H9 (cell line): Measurements from ENCODE around the gene TENM3. TPM values are rescaled to one million over a fixed set of nuclear protein-coding genes. Genes with fewer than 3 reads are reported as not detected.

ENCODE experiments used
- DNase-seq: peaks from one replicate; pipeline ENCODE4 v3.0.0-alpha.2; 2017
- H2AFZ ChIP-seq: one replicate; pipeline ENCODE4 v1.6.1; 2013; ENCODE audit warnings: mild to moderate bottlenecking, low read length, control low read depth, moderate library complexity
- H2AK5ac ChIP-seq: 2 replicates; pipeline ENCODE4 v1.6.1; 2013; ENCODE audit warnings: low read length, control low read depth, mixed read lengths; ENCODE audit not compliant: insufficient read length
- H2BK120ac ChIP-seq: one replicate; pipeline ENCODE4 v1.6.1; 2013; ENCODE audit warnings: low read depth, mild to moderate bottlenecking, low read length, control low read depth, inconsistent platforms; ENCODE audit not compliant: poor library complexity, severe bottlenecking
- H2BK12ac ChIP-seq: 2 replicates; pipeline ENCODE4 v1.6.1; 2013; ENCODE audit warnings: low read length, control low read depth, mixed read lengths, low read depth; ENCODE audit not compliant: insufficient read length
- H2BK15ac ChIP-seq: 2 replicates; pipeline ENCODE4 v1.6.1; 2013; ENCODE audit warnings: low read depth, low read length, control low read depth
- H2BK20ac ChIP-seq: one replicate; pipeline ENCODE4 v1.6.1; 2013; ENCODE audit warnings: low read depth, mild to moderate bottlenecking, low read length, control low read depth, inconsistent platforms; ENCODE audit not compliant: poor library complexity, severe bottlenecking
- H2BK5ac ChIP-seq: 2 replicates; pipeline ENCODE4 v1.6.1; 2013; ENCODE audit warnings: low read length, control low read depth, mixed read lengths; ENCODE audit not compliant: insufficient read length
- H3K14ac ChIP-seq: 2 replicates; pipeline ENCODE4 v1.6.1; 2013; ENCODE audit warnings: low read length, control low read depth; ENCODE audit not compliant: insufficient read depth
- H3K18ac ChIP-seq: 2 replicates; pipeline ENCODE4 v1.6.1; 2013; ENCODE audit warnings: low read depth, mild to moderate bottlenecking, mixed read lengths, low read length, control low read depth; ENCODE audit not compliant: insufficient read length
- H3K23ac ChIP-seq: 2 replicates; pipeline ENCODE4 v1.6.1; 2013; ENCODE audit warnings: low read length, control low read depth, mixed read lengths, low read depth; ENCODE audit not compliant: insufficient read length
- H3K23me2 ChIP-seq: 2 replicates; pipeline ENCODE4 v1.6.1; 2013; ENCODE audit warnings: low read depth, mild to moderate bottlenecking, mixed read lengths, low read length, control low read depth; ENCODE audit not compliant: insufficient read length, poor library complexity, severe bottlenecking
- H3K27ac ChIP-seq: 2 replicates; pipeline ENCODE4 v1.5.1; 2013; ENCODE audit warnings: low read length, control low read depth, mixed read lengths, low read depth; ENCODE audit not compliant: insufficient read length
- H3K27me3 ChIP-seq: 2 replicates; pipeline ENCODE4 v1.6.1; 2013; ENCODE audit warnings: low read length, control low read depth, inconsistent platforms; ENCODE audit not compliant: insufficient read depth
- H3K4ac ChIP-seq: 2 replicates; pipeline ENCODE4 v1.6.1; 2013; ENCODE audit warnings: low read depth, mild to moderate bottlenecking, control low read depth, inconsistent platforms, low read length, moderate library complexity
- H3K4me1 ChIP-seq: 2 replicates; pipeline ENCODE4 v1.6.1; 2013; ENCODE audit warnings: low read length, control low read depth, inconsistent platforms; ENCODE audit not compliant: insufficient read depth
- H3K4me2 ChIP-seq: 2 replicates; pipeline ENCODE4 v1.6.1; 2013; ENCODE audit warnings: low read length, control low read depth, mixed read lengths; ENCODE audit not compliant: insufficient read length, insufficient read depth
- H3K56ac ChIP-seq: 2 replicates; pipeline ENCODE4 v1.6.1; 2013; ENCODE audit warnings: low read depth, mild to moderate bottlenecking, mixed read lengths, low read length, control low read depth; ENCODE audit not compliant: insufficient read length
- H3K79me1 ChIP-seq: 2 replicates; pipeline ENCODE4 v1.6.1; 2013; ENCODE audit warnings: low read depth, mild to moderate bottlenecking, moderate library complexity, low read length, control low read depth, inconsistent platforms; ENCODE audit not compliant: insufficient read depth, poor library complexity, severe bottlenecking
- H3K79me2 ChIP-seq: 2 replicates; pipeline ENCODE4 v1.6.1; 2013; ENCODE audit warnings: low read length, control low read depth, inconsistent platforms; ENCODE audit not compliant: insufficient read depth
- H3K9ac ChIP-seq: 2 replicates; pipeline ENCODE4 v1.6.1; 2013; ENCODE audit warnings: low read length, control low read depth, mixed read lengths; ENCODE audit not compliant: insufficient read length; ENCODE audit errors: extremely low read depth
- H3K9me3 ChIP-seq: one replicate; pipeline ENCODE4 v1.6.1; 2013; ENCODE audit warnings: low read depth, low read length, inconsistent platforms; ENCODE audit not compliant: control insufficient read depth
- H3T11ph ChIP-seq: one replicate; pipeline ENCODE4 v1.6.1; 2013; ENCODE audit warnings: mild to moderate bottlenecking, low read length, control low read depth, inconsistent platforms
- H4K20me1 ChIP-seq: one replicate; pipeline ENCODE4 v1.6.1; 2013; ENCODE audit not compliant: control insufficient read depth, insufficient read length, insufficient read depth
- H4K5ac ChIP-seq: 2 replicates; pipeline ENCODE4 v1.6.1; 2013; ENCODE audit warnings: low read depth, mild to moderate bottlenecking, mixed read lengths, low read length, control low read depth; ENCODE audit not compliant: insufficient read length
- H4K8ac ChIP-seq: replicated peaks from 2 replicates; pipeline ENCODE4 v1.6.1; 2013; ENCODE audit warnings: low read length, control low read depth, mixed read lengths, low read depth; ENCODE audit not compliant: insufficient read length
- H4K91ac ChIP-seq: 2 replicates; pipeline ENCODE4 v1.6.1; 2013; ENCODE audit warnings: low read depth, mild to moderate bottlenecking, moderate library complexity, mixed read lengths, low read length, control low read depth; ENCODE audit not compliant: insufficient read length
- H3K27ac Mint-ChIP-seq, 3 experiments: 2 replicates in 2 of 3; 3 replicates in 1 of 3; pipeline ENCODE4 v1.8.0; 2020 to 2021; ENCODE audit warnings: mixed read lengths in 3 of 3, mild to moderate bottlenecking in 1 of 3, moderate library complexity in 1 of 3
- H3K27me3 Mint-ChIP-seq: 2 replicates; pipeline ENCODE4 v1.8.0; 2021; ENCODE audit warnings: low read depth, mild to moderate bottlenecking, moderate library complexity, mixed read lengths
- H3K36me3 Mint-ChIP-seq, 3 experiments: 2 replicates in 2 of 3; 3 replicates in 1 of 3; pipeline ENCODE4 v1.8.0; 2020 to 2021; ENCODE audit warnings: low read depth in 3 of 3, mixed read lengths in 3 of 3; ENCODE audit not compliant: insufficient read depth in 1 of 3
- H3K4me1 Mint-ChIP-seq, 2 experiments: 2 replicates each; pipeline ENCODE4 v1.8.0; 2020; ENCODE audit warnings: mixed read lengths in 2 of 2
- H3K4me3 Mint-ChIP-seq, 2 experiments: 2 replicates in 1 of 2; 3 replicates in 1 of 2; pipeline ENCODE4 v1.8.0; 2020 to 2021; ENCODE audit warnings: mild to moderate bottlenecking in 2 of 2, mixed read lengths in 2 of 2, moderate library complexity in 1 of 2
- H3K9me3 Mint-ChIP-seq, 2 experiments: 2 replicates in 1 of 2; 3 replicates in 1 of 2; pipeline ENCODE4 v1.8.0; 2020; ENCODE audit warnings: mild to moderate bottlenecking in 2 of 2, mixed read lengths in 2 of 2, moderate library complexity in 1 of 2
- CTCF ChIP-seq: fragments of 200-600 bp; sonication (generic); conservative IDR thresholded peaks from 3 replicates; pipeline ENCODE4 v1.8.0; 2021; ENCODE audit warnings: antibody characterized with exemption, mild to moderate bottlenecking
- WGBS: extraction: QIAGEN DNeasy Blood & Tissue Kit; methylation state at CpG from one replicate; pipeline ENCODE4 v1.1.7; 2013; ENCODE audit warnings: missing lambda C conversion rate, low lambda C conversion rate, mixed read lengths; ENCODE audit not compliant: insufficient read length; ENCODE audit errors: extremely low coverage; 5-methylcytosine and 5-hydroxymethylcytosine counted together
- total RNA-seq: library from RNA; stranded (reverse); gene quantifications from 2 replicates; pipeline ENCODE4 v1.2.1, GENCODE V29; 2021

TENM3 gene
- total RNA-seq, 1 experiment from 2014 or later, result 49.6 TPM

DNA sequence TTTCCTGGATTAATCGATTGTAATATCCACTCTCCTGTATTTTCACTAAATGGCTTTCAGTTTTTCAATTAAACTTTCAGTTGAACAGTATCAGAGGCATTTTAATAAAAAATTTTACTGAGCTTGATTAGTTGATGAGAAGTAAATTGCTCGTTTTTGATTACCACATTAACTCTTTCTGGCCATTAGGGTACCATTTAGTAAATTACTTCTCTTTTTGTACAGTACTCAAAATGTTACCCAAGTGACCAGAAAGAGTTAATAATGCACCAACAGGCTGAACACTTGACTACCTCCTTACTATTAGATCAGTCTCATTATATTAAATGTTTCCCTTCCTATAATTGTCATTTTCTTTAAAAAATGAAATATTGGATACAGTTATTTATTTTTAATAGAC lies 289.2 kb downstream of the TENM3 start:
- Histone ChIP-seq H3K79me1 (no peaks in the 10 kb centered on the region), H4K20me1 (no peaks in the 10 kb centered on the region), H3K79me2 (peaks cover 2% of the 10 kb centered on the region; the same call in 1 of the 2 replicates), H3K9me3 (no peaks in the 10 kb centered on the region), H3K27me3 (no peaks in the 10 kb centered on the region), H2AK5ac (no peak overlapping the region), H4K91ac (no peak overlapping the region), H3K4ac (no peak overlapping the region), H2BK12ac (no peak overlapping the region), H3K14ac (no peak overlapping the region), H2BK15ac (no peak overlapping the region), H3K27ac (no peak overlapping the region), H3K56ac (no peak overlapping the region), H4K5ac (no peak overlapping the region), H3K18ac (no peak overlapping the region), H3T11ph (no peak overlapping the region), H2BK5ac (no peak overlapping the region), H4K8ac (no peak overlapping the region), H3K9ac (no peak overlapping the region), H2BK20ac (no peak overlapping the region), H3K4me1 (peaks cover 15% of the 10 kb centered on the region; the same call in 1 of the 2 replicates), H3K4me2 (no peak overlapping the region), H3K23me2 (no peaks in the 10 kb centered on the region), H3K23ac (no peak overlapping the region), H2AFZ (no peak overlapping the region), H2BK120ac (no peak overlapping the region)
- Mint-ChIP-seq H3K27ac (no peak overlapping the region), H3K4me3 (no peak overlapping the region), H3K36me3 (no peaks in the 10 kb centered on the region), H3K27me3 (no peaks in the 10 kb centered on the region), H3K4me1 (peaks cover 29 to 33% of the 10 kb centered on the region in 2 experiments), H3K9me3 (no peaks in the 10 kb centered on the region)
- DNase-seq, result no peak
- WGBS, result no CpG with 5 or more reads among the region's 2 CpGs
- TF ChIP-seq CTCF, result no peak
